Astrocyte (in vitro differentiated cells and primary cell): ENCODE data around the gene RIPOR3.

ENCODE experiments used
- CTCF ChIP-seq: IDR thresholded peaks from 2 replicates; pipeline ENCODE4 v1.5.1; 2011; ENCODE audit warnings: low read depth, mild to moderate bottlenecking, inconsistent platforms, low read length, moderate library complexity; ENCODE audit not compliant: insufficient read depth
- EZH2 ChIP-seq: IDR thresholded peaks from 2 replicates; pipeline ENCODE4 v1.6.1; 2012; ENCODE audit warnings: mild to moderate bottlenecking, low read length, inconsistent platforms; ENCODE audit not compliant: insufficient read depth

GRCh38 chr20:50543326-50543725, 148.0 kb downstream of the RIPOR3 start:
- TF ChIP-seq CTCF (no peak), EZH2 (no peak)
